GM18519 (cell line): Measurements from ENCODE around the gene PCNX2.

Source experiments
- ATAC-seq: cut with Tn5 transposase; IDR thresholded peaks from one replicate; pipeline ENCODE4 v1.9.1; 2021; ENCODE audit warnings: mild to moderate bottlenecking, moderate library complexity; ENCODE audit not compliant: unreplicated experiment, low FRiP score

Gene PCNX2

GRCh38 chr1:232995189-232995588 is 300.3 kb downstream of the PCNX2 start:
- ATAC-seq, result no peak

- no peak for ATAC-seq
Measured at GRCh38 chr1:232993555-232993954, 302.0 kb downstream of the PCNX2 start.

- ATAC-seq, result no peak
Measured at GRCh38 chr1:232992227-232992626, 303.3 kb downstream of the PCNX2 start.

GRCh38 chr1:232991238-232991637 is 304.3 kb downstream of the PCNX2 start:
- no peak for ATAC-seq

- ATAC-seq, result no peak
Measured at GRCh38 chr1:232990176-232991128, 305.1 kb downstream of the PCNX2 start.

- ATAC-seq, result no peak
Measured at GRCh38 chr1:232988572-232989040, 306.9 kb downstream of the PCNX2 start.

- no peak for ATAC-seq
Measured at GRCh38 chr1:232987774-232988140, 307.8 kb downstream of the PCNX2 start.

GRCh38 chr1:232987046-232987773 is 308.3 kb downstream of the PCNX2 start:
- ATAC-seq, result no peak

GRCh38 chr1:232986527-232986922 is 309.0 kb downstream of the PCNX2 start:
- ATAC-seq, result no peak

- no peak for ATAC-seq
Measured at GRCh38 chr1:232985882-232986526, 309.5 kb downstream of the PCNX2 start.

GRCh38 chr1:232984577-232985425 is 310.7 kb downstream of the PCNX2 start:
- no peak for ATAC-seq

- ATAC-seq, result no peak
Measured at GRCh38 chr1:232983817-232984567, 311.5 kb downstream of the PCNX2 start.

- no peak for ATAC-seq
Measured at GRCh38 chr1:232983375-232983774, 312.1 kb downstream of the PCNX2 start.

GRCh38 chr1:232982238-232982944 is 313.1 kb downstream of the PCNX2 start:
- no peak for ATAC-seq

GRCh38 chr1:232980986-232981560 is 314.5 kb downstream of the PCNX2 start:
- no peak for ATAC-seq

- ATAC-seq, result no peak
Measured at GRCh38 chr1:232980355-232980978, 315.1 kb downstream of the PCNX2 start.

- ATAC-seq, result no peak
Measured at GRCh38 chr1:232979558-232979957, 316.0 kb downstream of the PCNX2 start.

- ATAC-seq, result no peak
Measured at GRCh38 chr1:232978815-232979214, 316.7 kb downstream of the PCNX2 start.
